ENCODE results near the gene BICD2. TPM values are rescaled to one million over a fixed set of nuclear protein-coding genes. Genes with fewer than 3 reads are reported as not detected.
A peak's percentile ranks its signal among the peaks of the same experiment; 100 is the strongest.

BICD2 gene
- total and polyA plus RNA-seq, 9 of the 15 experiments (the other 6 are each of a cell fraction or from before 2014, with no cell fraction given), result 3.6 to 23.4 (median 11.8) TPM

DNA sequence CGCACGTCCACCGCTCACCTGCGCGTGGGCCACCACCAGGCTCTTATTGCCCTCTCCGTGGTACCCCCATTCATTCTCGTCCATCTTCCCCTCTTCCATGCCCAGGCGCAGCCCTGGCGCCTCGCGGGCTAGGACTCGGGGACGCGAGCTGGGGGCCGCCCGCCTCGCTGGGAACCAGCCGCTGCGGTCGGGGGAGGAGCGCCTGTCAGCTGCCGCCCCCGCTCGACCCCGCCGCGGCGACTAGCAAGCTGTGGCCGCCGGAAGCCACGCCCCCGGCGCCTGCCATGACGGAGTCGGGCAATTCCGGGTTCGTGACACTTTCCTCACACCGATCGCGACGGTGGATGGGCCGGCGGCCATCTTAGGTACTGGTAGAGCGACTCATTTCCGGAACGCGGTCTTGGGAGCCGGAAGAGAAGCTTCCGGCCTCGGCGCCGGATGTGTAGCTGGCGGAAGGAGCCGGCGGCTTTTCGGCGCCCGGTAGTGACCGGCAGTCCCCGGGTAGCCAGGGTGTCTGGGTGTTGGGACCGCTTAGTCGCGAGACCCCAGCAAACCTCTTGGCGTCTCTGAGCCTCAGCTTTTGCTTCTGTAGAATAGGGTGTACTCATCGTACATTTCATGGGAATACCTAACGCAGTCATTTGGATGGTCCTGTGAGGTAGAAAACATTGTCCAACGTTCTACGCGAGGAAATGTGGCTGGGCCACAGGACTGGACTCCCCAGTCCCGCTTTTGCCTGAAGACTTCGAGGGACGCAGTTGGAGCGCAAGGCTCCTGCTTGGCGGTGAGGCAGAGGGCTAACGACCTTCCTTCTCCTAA is 94.5 kb downstream of the BICD2 start, which contains the start of gene IPPK (continued):
- TF ChIP-seq FOXK2 (conservative IDR thresholded peaks at IDR 0.05 in 1 of 2, IDR thresholded peaks at IDR 0.05 in 1 of 2; ENCODE audit: low read depth in 2 of 2) (peak; percentile 54 to 56; a peak in 3 of 4 replicates), POLR2A (conservative IDR thresholded peaks at IDR 0.05) (peak; percentile 93), ZFPM2 (CRISPR knock-in tag; IDR thresholded peaks at IDR 0.05) (no peak), ESRRB (CRISPR knock-in tag; IDR thresholded peaks at IDR 0.05; ENCODE audit: borderline replicate concordance) (no peak), KLF6 (CRISPR knock-in tag; IDR thresholded peaks at IDR 0.05; ENCODE audit: borderline replicate concordance) (peak; percentile 30; the same call in 1 of the 2 replicates), CBX5 (IDR thresholded peaks at IDR 0.05; ENCODE audit: borderline replicate concordance, low read depth) (peak; percentile 25; the same call in 1 of the 2 replicates), HCFC1 (IDR thresholded peaks at IDR 0.05; ENCODE audit: low read depth, low read length) (peak; percentile 92), ARNT (IDR thresholded peaks at IDR 0.05) (0 out of 4 replicates have a peak, but pooled peaks of 1 of the 2 experiments have one; percentile 35), NRF1 (conservative IDR thresholded peaks at IDR 0.05 in 1 of 2, IDR thresholded peaks at IDR 0.05 in 1 of 2) (peak; percentile 62 to 71), EP400 (IDR thresholded peaks at IDR 0.05) (peak; percentile 77), NR1H2 (CRISPR knock-in tag; IDR thresholded peaks at IDR 0.05) (no peak), KLF13 (tag; IDR thresholded peaks at IDR 0.05; ENCODE audit: borderline replicate concordance, low read depth) (peak; percentile 51; the same call in 1 of the 2 replicates), MBD2 (IDR thresholded peaks at IDR 0.05; ENCODE audit: borderline replicate concordance, low read depth) (peak; percentile 78; the same call in 1 of the 2 replicates), SIN3A (IDR thresholded peaks at IDR 0.05; ENCODE audit: borderline replicate concordance in 2 of 2, control insufficient read depth in 1 of 2, low read depth in 2 of 2, low read length in 2 of 2) (peak in 1 of 2 experiments; percentile 77; a peak in 2 of 4 replicates)
- TF ChIP-seq, protein P1, sequence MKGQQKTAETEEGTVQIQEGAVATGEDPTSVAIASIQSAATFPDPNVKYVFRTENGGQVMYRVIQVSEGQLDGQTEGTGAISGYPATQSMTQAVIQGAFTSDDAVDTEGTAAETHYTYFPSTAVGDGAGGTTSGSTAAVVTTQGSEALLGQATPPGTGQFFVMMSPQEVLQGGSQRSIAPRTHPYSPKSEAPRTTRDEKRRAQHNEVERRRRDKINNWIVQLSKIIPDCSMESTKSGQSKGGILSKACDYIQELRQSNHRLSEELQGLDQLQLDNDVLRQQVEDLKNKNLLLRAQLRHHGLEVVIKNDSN (CRISPR knock-in tag; IDR thresholded peaks at IDR 0.05), result no peak
- TF ChIP-seq, protein P2, sequence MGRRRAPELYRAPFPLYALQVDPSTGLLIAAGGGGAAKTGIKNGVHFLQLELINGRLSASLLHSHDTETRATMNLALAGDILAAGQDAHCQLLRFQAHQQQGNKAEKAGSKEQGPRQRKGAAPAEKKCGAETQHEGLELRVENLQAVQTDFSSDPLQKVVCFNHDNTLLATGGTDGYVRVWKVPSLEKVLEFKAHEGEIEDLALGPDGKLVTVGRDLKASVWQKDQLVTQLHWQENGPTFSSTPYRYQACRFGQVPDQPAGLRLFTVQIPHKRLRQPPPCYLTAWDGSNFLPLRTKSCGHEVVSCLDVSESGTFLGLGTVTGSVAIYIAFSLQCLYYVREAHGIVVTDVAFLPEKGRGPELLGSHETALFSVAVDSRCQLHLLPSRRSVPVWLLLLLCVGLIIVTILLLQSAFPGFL (CRISPR knock-in tag; IDR thresholded peaks at IDR 0.05), result 0 out of 2 replicates have a peak, but pooled peaks have one; percentile 65
- TF ChIP-seq, protein P3, sequence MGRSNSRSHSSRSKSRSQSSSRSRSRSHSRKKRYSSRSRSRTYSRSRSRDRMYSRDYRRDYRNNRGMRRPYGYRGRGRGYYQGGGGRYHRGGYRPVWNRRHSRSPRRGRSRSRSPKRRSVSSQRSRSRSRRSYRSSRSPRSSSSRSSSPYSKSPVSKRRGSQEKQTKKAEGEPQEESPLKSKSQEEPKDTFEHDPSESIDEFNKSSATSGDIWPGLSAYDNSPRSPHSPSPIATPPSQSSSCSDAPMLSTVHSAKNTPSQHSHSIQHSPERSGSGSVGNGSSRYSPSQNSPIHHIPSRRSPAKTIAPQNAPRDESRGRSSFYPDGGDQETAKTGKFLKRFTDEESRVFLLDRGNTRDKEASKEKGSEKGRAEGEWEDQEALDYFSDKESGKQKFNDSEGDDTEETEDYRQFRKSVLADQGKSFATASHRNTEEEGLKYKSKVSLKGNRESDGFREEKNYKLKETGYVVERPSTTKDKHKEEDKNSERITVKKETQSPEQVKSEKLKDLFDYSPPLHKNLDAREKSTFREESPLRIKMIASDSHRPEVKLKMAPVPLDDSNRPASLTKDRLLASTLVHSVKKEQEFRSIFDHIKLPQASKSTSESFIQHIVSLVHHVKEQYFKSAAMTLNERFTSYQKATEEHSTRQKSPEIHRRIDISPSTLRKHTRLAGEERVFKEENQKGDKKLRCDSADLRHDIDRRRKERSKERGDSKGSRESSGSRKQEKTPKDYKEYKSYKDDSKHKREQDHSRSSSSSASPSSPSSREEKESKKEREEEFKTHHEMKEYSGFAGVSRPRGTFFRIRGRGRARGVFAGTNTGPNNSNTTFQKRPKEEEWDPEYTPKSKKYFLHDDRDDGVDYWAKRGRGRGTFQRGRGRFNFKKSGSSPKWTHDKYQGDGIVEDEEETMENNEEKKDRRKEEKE (IDR thresholded peaks at IDR 0.05; ENCODE audit: borderline replicate concordance in 1 of 2, control insufficient read depth in 1 of 2, low read depth in 2 of 2, low read length in 1 of 2), result peak in 1 of 2 experiments; percentile 92; a peak in 1 of 4 replicates
